ENCODE measurements around the gene TMEM86B.

- no peak for TF ChIP-seq CTCF (IDR thresholded peaks at IDR 0.05; ENCODE audit: low read length)
- TF ChIP-seq EZH2 (IDR thresholded peaks at IDR 0.05; ENCODE audit: borderline replicate concordance, low read length): no peak
Measured at GRCh38 chr19:55272142-55272541, 43.6 kb upstream of the TMEM86B start.
